ENCODE data around the gene FBF1.

GRCh38 chr17:75917141-75917916 is 23.5 kb downstream of the FBF1 start:
- TF ChIP-seq, protein P1, sequence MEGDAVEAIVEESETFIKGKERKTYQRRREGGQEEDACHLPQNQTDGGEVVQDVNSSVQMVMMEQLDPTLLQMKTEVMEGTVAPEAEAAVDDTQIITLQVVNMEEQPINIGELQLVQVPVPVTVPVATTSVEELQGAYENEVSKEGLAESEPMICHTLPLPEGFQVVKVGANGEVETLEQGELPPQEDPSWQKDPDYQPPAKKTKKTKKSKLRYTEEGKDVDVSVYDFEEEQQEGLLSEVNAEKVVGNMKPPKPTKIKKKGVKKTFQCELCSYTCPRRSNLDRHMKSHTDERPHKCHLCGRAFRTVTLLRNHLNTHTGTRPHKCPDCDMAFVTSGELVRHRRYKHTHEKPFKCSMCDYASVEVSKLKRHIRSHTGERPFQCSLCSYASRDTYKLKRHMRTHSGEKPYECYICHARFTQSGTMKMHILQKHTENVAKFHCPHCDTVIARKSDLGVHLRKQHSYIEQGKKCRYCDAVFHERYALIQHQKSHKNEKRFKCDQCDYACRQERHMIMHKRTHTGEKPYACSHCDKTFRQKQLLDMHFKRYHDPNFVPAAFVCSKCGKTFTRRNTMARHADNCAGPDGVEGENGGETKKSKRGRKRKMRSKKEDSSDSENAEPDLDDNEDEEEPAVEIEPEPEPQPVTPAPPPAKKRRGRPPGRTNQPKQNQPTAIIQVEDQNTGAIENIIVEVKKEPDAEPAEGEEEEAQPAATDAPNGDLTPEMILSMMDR (conservative IDR thresholded peaks at IDR 0.05 in 1 of 2, IDR thresholded peaks at IDR 0.05 in 1 of 2; ENCODE audit: extremely low read depth in 1 of 2, insufficient read depth in 1 of 2, low read depth in 1 of 2, low read length in 2 of 2): no peak
- no peak for TF ChIP-seq EZH2 (IDR thresholded peaks at IDR 0.05; ENCODE audit: borderline replicate concordance, low read length)
